Measurements from ENCODE around the gene ARHGAP44.

- TF ChIP-seq EZH2 (IDR thresholded peaks at IDR 0.05; ENCODE audit: borderline replicate concordance) (no peak), CTCF (IDR thresholded peaks at IDR 0.05; ENCODE audit: poor library complexity) (no peak)
Measured at GRCh38 chr17:12813664-12814063, 24.4 kb downstream of the ARHGAP44 start.
